Esophagus (tissue), 2 donors: ENCODE data around the gene CCDC167. TPM values are rescaled to one million over a fixed set of nuclear protein-coding genes. Genes with fewer than 3 reads are reported as not detected.

Experiments
- H3K27ac ChIP-seq, 2 donors: one replicate each; pipeline ENCODE4 v1.5.1; 2013; ENCODE audit warnings: low read depth in 2 of 2, mild to moderate bottlenecking in 2 of 2, inconsistent platforms in 1 of 2, low read length in 1 of 2, moderate library complexity in 1 of 2
- H3K27me3 ChIP-seq, 2 donors: one replicate each; pipeline ENCODE4 v1.6.1; 2013; ENCODE audit warnings: low read length in 2 of 2, control low read depth in 1 of 2, mild to moderate bottlenecking in 1 of 2; ENCODE audit not compliant: insufficient read depth in 2 of 2, control insufficient read depth in 1 of 2
- H3K36me3 ChIP-seq, 2 donors: one replicate each; pipeline ENCODE4 v1.6.1; 2013; ENCODE audit warnings: low read length in 1 of 2; ENCODE audit not compliant: control insufficient read depth in 2 of 2, insufficient read depth in 2 of 2
- H3K4me1 ChIP-seq, 2 donors: one replicate each; pipeline ENCODE4 v1.6.1; 2013; ENCODE audit warnings: low read length in 1 of 2; ENCODE audit not compliant: control insufficient read depth in 2 of 2, insufficient read depth in 2 of 2
- H3K4me3 ChIP-seq, 2 donors: one replicate each; pipeline ENCODE4 v1.5.1; 2013; ENCODE audit warnings: low read length in 2 of 2, mild to moderate bottlenecking in 2 of 2, low read depth in 1 of 2, moderate library complexity in 1 of 2
- H3K9me3 ChIP-seq, 2 donors: one replicate each; pipeline ENCODE4 v1.6.1; 2013; ENCODE audit warnings: mild to moderate bottlenecking in 2 of 2, low read depth in 1 of 2, low read length in 1 of 2, moderate library complexity in 1 of 2; ENCODE audit not compliant: control insufficient read depth in 2 of 2, insufficient read depth in 1 of 2
- WGBS, 2 donors: extraction: QIAGEN DNeasy Blood & Tissue Kit; methylation state at CpG; one replicate each; pipeline ENCODE4 v1.1.7; 2013; 5-methylcytosine and 5-hydroxymethylcytosine counted together
- polyA plus RNA-seq, 2 donors: library from polyadenylated mRNA; stranded (reverse); fragments of 200-250 nt; gene quantifications; one replicate each; pipeline ENCODE4 v1.2.3, GENCODE V29; 2013
- donor health status: healthy with polysubstance abuse.
- donor health status: Bipolar disorder and iron deficiency.

The CCDC167 gene
- polyA plus RNA-seq, 2 donors, result 24.1 to 44.6 TPM

DNA sequence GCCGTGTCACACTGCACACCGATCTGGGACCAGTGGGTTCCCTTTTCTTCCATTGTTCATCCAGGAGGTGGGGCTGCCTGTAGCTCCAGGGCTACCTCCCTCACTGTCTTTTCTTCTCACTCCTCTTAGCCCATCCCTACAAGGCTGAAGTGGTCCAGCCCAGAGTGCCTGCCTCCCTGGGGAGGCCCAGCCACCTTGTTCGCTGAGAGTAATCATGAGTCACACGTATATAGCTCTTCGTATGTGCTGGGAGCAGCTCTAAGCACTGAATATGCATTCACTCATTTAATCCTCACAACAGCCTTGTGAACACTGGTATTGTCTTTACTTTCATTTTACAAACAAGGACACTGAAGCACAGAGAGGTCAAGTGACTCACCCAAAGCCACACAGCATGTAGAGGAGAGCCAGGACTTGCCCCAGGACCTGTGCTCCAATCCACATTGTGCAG is 14.7 kb upstream of the CCDC167 start:
- peak overlapping the region in 1 of 2 donors; percentile 40 for H3K27ac ChIP-seq
- no peak overlapping the region for H3K4me3 ChIP-seq
- WGBS, 2 donors, result 51 to 53% methylated on average over 5 of the region's 5 CpGs
- peaks cover 0 to 20% of the 10 kb centered on the region in 2 donors for H3K4me1 ChIP-seq
- H3K36me3 ChIP-seq, result no peaks in the 10 kb centered on the region
- no peaks in the 10 kb centered on the region for H3K9me3 ChIP-seq
- H3K27me3 ChIP-seq, result no peaks in the 10 kb centered on the region

DNA sequence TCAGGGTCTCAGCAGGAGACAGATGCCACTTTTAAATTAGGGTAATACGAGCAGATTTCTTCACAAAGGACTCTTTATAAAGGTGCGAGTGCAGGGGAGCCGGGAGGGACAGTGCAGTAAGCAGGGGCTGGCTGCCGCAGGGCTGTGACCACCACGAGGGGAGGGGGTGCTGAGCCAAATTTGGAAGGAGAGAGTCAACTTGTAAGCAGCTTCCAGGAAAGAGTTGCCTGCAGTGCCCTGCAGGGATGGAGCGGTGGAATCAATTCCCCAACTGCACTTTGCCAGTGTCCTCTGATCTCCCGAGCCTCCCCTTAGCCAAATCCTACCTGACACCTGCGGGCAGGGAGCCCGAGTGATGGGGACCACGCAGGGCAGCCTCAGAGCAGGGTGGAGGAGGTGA is 13.9 kb upstream of the CCDC167 start:
- no peaks in the 10 kb centered on the region for H3K27me3 ChIP-seq
- 47 to 53% methylated on average over 10 of the region's 10 CpGs for WGBS, 2 donors
- H3K4me3 ChIP-seq, result no peak overlapping the region
- no peaks in the 10 kb centered on the region for H3K36me3 ChIP-seq
- no peaks in the 10 kb centered on the region for H3K9me3 ChIP-seq
- H3K4me1 ChIP-seq, result peaks cover 0 to 20% of the 10 kb centered on the region in 2 donors
- H3K27ac ChIP-seq, result no peak overlapping the region

DNA sequence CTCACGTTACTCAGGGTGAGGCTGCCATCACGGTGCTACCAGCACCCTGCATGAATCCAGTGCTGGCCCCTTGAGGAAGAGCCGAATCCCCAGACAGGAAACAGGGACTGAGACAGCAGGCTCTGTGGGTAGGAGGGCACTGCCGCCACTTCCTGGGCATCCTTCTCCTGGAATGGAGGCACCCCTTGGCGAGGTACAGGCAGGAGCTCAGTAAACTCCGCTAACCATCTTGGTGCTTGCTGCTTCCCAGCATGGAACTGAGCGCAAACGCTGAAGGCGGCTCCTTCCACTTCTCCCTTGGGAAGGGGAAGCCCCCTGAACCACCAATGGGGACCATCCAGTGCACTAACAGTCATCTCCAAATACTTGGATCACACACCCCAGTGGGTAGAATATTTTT is 13.5 kb upstream of the CCDC167 start:
- H3K4me3 ChIP-seq, result no peak overlapping the region
- no peak overlapping the region for H3K27ac ChIP-seq
- no peaks in the 10 kb centered on the region for H3K27me3 ChIP-seq
- H3K4me1 ChIP-seq, result peaks cover 0 to 20% of the 10 kb centered on the region in 2 donors
- no peaks in the 10 kb centered on the region for H3K36me3 ChIP-seq
- H3K9me3 ChIP-seq, result no peaks in the 10 kb centered on the region
- 65 to 67% methylated on average over 9 of the region's 9 CpGs for WGBS, 2 donors

DNA sequence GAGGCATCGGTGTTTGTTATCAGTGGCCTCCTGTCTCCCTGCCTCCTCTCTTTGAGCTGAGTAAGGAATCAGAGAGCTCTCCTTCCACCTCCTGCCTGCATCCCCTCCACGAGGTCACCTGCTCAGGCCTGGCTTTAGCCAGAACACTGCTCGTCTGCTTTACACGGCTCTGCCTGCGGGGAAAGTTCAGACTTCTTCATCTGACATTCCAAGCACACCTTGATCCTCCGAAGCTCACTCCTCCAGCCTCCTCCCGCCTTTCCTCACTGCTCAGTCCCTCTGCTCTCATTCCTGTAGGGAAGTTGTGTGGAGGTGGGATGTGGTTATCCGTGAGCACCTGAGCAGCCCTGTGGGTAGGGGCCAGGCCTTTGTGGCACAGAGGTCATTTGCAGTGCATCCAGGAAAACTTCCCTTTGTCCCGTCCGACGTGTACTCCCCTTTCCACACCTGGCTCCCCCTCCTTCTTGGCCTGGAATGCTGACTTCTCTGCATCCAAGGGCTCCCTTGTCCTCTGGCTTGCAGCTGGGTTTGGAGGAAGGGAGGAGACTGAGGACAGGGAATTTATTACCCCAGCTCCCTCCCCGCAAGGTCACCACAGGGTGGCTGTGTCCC is 12.8 kb upstream of the CCDC167 start:
- H3K27me3 ChIP-seq, result no peaks in the 10 kb centered on the region
- H3K36me3 ChIP-seq, result no peaks in the 10 kb centered on the region
- no peak overlapping the region for H3K27ac ChIP-seq
- WGBS, 2 donors, result 44 to 53% methylated on average over 12 of the region's 12 CpGs
- H3K4me3 ChIP-seq, result no peak overlapping the region
- no peaks in the 10 kb centered on the region for H3K9me3 ChIP-seq
- peaks cover 0 to 20% of the 10 kb centered on the region in 2 donors for H3K4me1 ChIP-seq

DNA sequence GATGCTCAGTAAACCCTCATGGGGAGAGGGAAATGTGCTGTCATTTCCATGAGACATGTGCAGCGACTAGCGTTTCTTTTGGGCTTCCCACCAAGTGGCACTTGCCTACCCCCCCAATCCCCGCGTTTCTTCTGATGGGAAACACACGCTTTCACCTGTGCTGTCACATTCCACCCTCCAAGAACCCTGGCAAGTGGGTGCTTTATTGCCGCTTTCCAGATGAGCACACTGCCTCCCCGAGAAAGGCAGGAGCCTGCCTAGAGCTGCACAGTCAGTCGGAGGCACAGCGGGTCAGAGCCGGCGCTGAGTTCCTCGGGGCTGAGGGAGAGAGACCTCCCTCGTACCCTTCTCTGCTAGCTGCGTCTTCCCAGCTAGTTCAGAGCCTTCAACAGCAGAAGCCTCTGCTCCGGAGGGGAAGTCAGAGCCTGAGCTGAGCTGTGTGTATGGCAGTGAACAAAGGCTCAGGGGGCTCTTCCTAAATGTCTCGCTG is 12.3 kb upstream of the CCDC167 start:
- Histone ChIP-seq H3K4me1 (peaks cover 0 to 20% of the 10 kb centered on the region in 2 donors), H3K27me3 (no peaks in the 10 kb centered on the region), H3K36me3 (no peaks in the 10 kb centered on the region), H3K9me3 (no peaks in the 10 kb centered on the region), H3K4me3 (no peak overlapping the region), H3K27ac (no peak overlapping the region)
- whole genome bisulfite sequencing, 2 donors, result 69 to 72% methylated on average over 16 of the region's 16 CpGs

DNA sequence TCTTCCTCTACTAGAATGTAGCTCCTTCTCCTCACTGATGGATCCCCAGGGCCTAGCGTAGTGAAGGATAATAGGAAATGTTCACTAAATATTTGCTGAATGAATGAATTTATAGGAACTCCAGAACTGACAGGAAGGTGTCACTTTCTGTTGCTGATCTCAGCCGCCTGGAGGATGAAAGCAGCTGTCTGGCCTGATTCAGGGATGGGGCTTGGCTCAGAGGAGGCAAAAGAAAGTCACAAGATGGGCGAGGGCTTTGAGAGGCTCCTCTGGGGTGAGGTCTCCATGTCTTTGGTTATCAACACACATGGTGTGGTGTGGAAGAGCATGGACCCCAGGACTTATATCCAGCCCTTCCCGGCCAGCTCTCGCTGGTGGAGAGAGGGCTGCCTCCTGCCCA is 11.5 kb upstream of the CCDC167 start:
- WGBS, 2 donors, result 83 to 89% methylated on average over 5 of the region's 5 CpGs
- no peaks in the 10 kb centered on the region for H3K9me3 ChIP-seq
- no peaks in the 10 kb centered on the region for H3K36me3 ChIP-seq
- no peak overlapping the region for H3K4me3 ChIP-seq
- no peaks in the 10 kb centered on the region for H3K27me3 ChIP-seq
- no peak overlapping the region for H3K27ac ChIP-seq
- H3K4me1 ChIP-seq, result peaks cover 0 to 16% of the 10 kb centered on the region in 2 donors

DNA sequence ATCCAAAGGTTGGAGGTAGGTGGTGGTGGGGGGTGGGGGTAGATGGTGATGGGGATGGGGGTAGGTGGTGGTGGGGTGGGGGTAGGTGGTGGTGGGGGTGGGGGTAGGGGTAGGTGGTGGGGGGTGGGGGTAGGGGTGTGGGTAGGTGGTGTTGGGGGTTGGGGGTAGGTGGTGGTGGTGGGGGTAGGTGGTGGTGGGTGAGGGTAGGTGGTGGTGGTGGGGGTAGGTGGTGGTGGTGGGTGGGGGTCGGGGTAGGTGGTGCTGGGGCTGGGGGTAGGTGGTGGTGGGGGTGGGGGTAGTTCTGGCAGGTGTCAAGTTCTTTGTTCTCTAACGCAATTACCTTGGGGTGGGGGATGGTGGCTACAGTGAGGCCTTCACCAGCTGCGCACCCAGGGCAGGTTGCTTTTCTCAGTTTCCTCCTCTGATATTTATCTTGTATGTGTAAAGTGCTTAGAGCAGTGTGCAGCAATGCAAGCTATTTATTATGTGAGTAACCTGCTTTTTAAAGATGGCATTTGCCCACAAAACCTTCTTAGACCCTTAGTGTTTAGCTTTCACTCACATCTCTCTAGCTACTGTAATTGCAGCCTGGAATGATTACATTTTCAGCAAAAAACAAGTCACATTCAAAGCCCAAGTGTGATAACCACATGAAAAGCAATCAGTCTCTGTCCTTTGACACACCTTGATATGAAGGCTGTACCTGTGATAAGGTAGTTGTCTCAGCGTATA is 8.2 kb upstream of the CCDC167 start:
- Histone ChIP-seq H3K36me3 (no peaks in the 10 kb centered on the region), H3K4me3 (no peak overlapping the region), H3K9me3 (no peaks in the 10 kb centered on the region), H3K4me1 (peaks cover 0 to 2% of the 10 kb centered on the region in 2 donors), H3K27me3 (no peaks in the 10 kb centered on the region), H3K27ac (no peak overlapping the region)
- 45 to 53% methylated on average over 4 of the region's 4 CpGs for WGBS, 2 donors

DNA sequence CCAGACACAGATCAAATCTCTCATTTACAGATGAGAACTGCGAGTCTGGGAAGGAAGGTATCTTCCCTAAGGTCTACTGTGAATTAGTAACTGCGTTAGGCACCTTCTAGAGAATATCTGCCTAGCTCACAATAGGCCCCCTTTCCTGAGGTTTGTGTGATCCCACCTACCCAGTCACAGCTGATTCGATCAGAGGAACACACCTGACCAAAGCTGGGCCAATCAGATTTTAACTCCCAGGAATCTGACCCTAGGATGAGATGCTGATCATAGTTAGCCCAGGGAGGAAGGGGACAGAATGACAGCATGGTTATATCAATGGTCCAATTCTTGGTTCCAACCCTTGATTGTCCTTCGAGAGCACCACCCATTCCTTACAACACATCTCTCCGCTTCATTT is 7.4 kb upstream of the CCDC167 start:
- Histone ChIP-seq H3K4me3 (no peak overlapping the region), H3K36me3 (no peaks in the 10 kb centered on the region), H3K27me3 (no peaks in the 10 kb centered on the region), H3K27ac (no peak overlapping the region), H3K4me1 (peaks cover 0 to under 1% of the 10 kb centered on the region in 2 donors), H3K9me3 (no peaks in the 10 kb centered on the region)
- WGBS, 2 donors, result 92 to 93% methylated on average over 5 of the region's 5 CpGs

DNA sequence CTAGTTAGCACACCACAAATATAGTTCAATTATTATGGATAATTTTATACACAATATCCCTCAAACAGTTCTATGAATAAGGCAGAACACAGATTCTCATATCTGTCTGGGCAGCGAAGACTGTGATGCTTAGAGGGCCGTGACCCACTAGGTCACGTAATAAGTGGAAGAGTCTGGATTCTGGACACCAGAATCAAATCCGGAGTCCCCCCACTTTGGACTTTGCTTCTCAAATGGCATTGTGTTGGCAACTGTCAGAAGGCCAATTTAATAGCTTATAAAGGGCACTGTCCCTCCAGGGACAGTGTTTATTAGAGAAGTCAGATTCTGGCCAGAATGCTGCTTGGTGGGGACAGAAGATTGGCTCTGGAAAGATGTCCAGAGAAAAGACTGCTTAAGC is 6.8 kb upstream of the CCDC167 start:
- Histone ChIP-seq H3K4me3 (no peak overlapping the region), H3K27me3 (no peaks in the 10 kb centered on the region), H3K36me3 (no peaks in the 10 kb centered on the region), H3K27ac (no peak overlapping the region), H3K4me1 (no peaks in the 10 kb centered on the region), H3K9me3 (no peaks in the 10 kb centered on the region)
- 75 to 89% methylated on average over 4 of the region's 4 CpGs for WGBS, 2 donors

DNA sequence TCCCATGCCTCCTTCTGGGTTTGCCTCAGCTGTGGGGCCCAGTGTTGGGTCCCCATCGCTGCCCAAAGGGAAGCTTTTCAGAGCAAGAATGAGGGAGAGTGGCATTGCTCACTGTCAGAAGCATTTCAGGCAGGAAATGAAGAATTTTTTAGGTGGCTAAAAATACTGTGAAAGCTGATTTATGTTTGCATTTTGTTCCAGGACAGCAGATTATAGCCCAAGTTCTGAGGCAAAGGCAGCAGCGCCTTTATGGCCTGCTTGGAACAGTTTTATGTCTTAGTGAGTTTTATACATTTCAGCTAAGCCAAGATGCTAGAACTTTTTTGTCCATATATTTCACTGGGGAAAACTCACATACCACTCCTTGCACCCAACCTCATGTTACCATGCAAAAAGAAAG is 4.3 kb upstream of the CCDC167 start:
- Histone ChIP-seq H3K4me1 (no peaks in the 10 kb centered on the region), H3K36me3 (no peaks in the 10 kb centered on the region), H3K9me3 (no peaks in the 10 kb centered on the region), H3K27me3 (no peaks in the 10 kb centered on the region), H3K27ac (no peak overlapping the region), H3K4me3 (no peak overlapping the region)
- WGBS, 2 donors, result 75 to 83% methylated on average over 2 of the region's 2 CpGs
